Sigmoid colon (tissue), 7 donors: ENCODE measurements around the gene COBLL1. TPM values are rescaled to one million over a fixed set of nuclear protein-coding genes. Genes with fewer than 3 reads are reported as not detected.

Source experiments
- DNase-seq: peaks from one replicate; pipeline ENCODE4 v3.0.0-alpha.2; 2019
- H3K27ac ChIP-seq, 4 donors: fragments of 200-600 bp; sonication (generic); one replicate each; pipeline ENCODE4 v1.5.1; 2016 to 2019; ENCODE audit warnings: mild to moderate bottlenecking in 1 of 4
- H3K27me3 ChIP-seq, 3 donors: fragments of 200-600 bp; sonication (generic); one replicate each; pipeline ENCODE4 v1.5.1; 2019; ENCODE audit warnings: mild to moderate bottlenecking in 1 of 3
- H3K36me3 ChIP-seq, 4 donors: fragments of 200-600 bp; sonication (generic); one replicate each; pipeline ENCODE4 v1.5.1; 2016 to 2019
- H3K4me1 ChIP-seq, 4 donors: fragments of 200-600 bp; sonication (generic); one replicate each; pipeline ENCODE4 v1.5.1; 2017 to 2019
- H3K4me3 ChIP-seq, 4 donors: fragments of 200-600 bp; sonication (generic); one replicate each; pipeline ENCODE4 v1.5.1; 2017 to 2019; ENCODE audit warnings: mild to moderate bottlenecking in 2 of 4, moderate library complexity in 1 of 4
- H3K9me3 ChIP-seq, 4 donors: fragments of 200-600 bp in 3 of 4; sonication (generic) in 3 of 4; one replicate each; pipeline versions ENCODE4 v1.5.1 to v1.6.1; 2013 to 2019
- EP300 ChIP-seq, 4 donors: sonication (generic); formaldehyde crosslinking; IDR thresholded peaks; one replicate each; pipeline ENCODE4 v1.6.1; 2017; ENCODE audit warnings: antibody characterized with exemption in 4 of 4
- POLR2A ChIP-seq, 2 donors: fragments of 450-650 bp; IDR thresholded peaks; one replicate each; pipeline ENCODE4 v1.6.1; 2016; ENCODE audit warnings: antibody characterized with exemption in 2 of 2, mild to moderate bottlenecking in 2 of 2, moderate library complexity in 2 of 2
- POLR2AphosphoS5 ChIP-seq, 4 donors: sonication (generic); formaldehyde crosslinking; IDR thresholded peaks; one replicate each; pipeline ENCODE4 v1.6.1; 2017; ENCODE audit warnings: antibody characterized with exemption in 4 of 4
- WGBS, 2 donors: extraction: QIAGEN DNeasy Blood & Tissue Kit; methylation state at CpG; one replicate each; pipeline ENCODE4 v1.1.7; 2013; 5-methylcytosine and 5-hydroxymethylcytosine counted together
- intact Hi-C: fragments of 100-400 bp; cut with DNase I; formaldehyde crosslinking; loops from one replicate; pipeline ENCODE4 v1.15.1; 2023
- polyA plus RNA-seq, 3 donors: library from polyadenylated mRNA; stranded (reverse); fragments of 200-250 nt; gene quantifications; one replicate each; pipeline ENCODE4 v1.2.3, GENCODE V29; 2013
- total RNA-seq, 4 donors: library from RNA; depleted of rRNA; stranded (reverse); fragments of >200 nt; gene quantifications; one replicate each; pipeline ENCODE4 v1.1.0, GENCODE V29; 2016
- TF ChIP-seq, protein P1 (sequence below), 4 experiments: fragments of 450-650 bp in 3 of 4; fragments of 200-600 bp in 1 of 4; IDR thresholded peaks; one replicate each; pipeline ENCODE4 v1.5.1; 2016 to 2019; ENCODE audit warnings: antibody characterized with exemption in 4 of 4, mild to moderate bottlenecking in 3 of 4, moderate library complexity in 2 of 4
- donor health status: healthy with polysubstance abuse.
- donor health status: Bipolar disorder and iron deficiency.
- donor health status: healthy.

COBLL1 gene
- total and polyA plus RNA-seq, 7 donors = 3.9 to 22.4 (median 17.6) TPM

DNA sequence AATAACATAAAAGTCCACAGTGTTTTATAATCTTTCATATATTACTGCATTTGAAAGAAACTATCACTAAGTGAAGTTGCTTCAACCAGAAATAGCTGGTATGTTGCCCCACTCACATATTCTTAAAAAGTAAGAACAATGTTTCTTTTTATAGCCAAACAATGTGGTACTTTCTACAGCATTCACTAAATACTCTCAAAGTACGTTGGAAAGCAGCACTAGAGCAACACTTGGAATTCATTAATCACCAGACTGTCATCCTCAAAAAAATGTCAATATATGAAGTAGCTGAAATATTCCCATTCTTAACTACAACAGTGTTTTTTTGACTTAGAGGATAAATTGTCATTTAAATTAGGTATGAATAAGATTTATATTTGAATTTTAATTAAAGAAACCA, 32.8 kb downstream of the COBLL1 start:
- WGBS, 2 donors = 58 to 64% methylated on average over 1 of the region's 1 CpG
- no peaks in the 10 kb centered on the region for H3K27me3 ChIP-seq
- H3K27ac ChIP-seq = peak overlapping the region in 1 of 4 donors; percentile 1
- intact Hi-C loops = no loop called here
- no peaks in the 10 kb centered on the region for H3K36me3 ChIP-seq
- peaks cover 0 to 42% (median 30%) of the 10 kb centered on the region in 4 donors for H3K4me1 ChIP-seq
- no peak overlapping the region for H3K4me3 ChIP-seq
- no peak for DNase-seq
- no peaks in the 10 kb centered on the region for H3K9me3 ChIP-seq
- TF ChIP-seq POLR2AphosphoS5 (IDR thresholded peaks at IDR 0.05) (no peak), EP300 (IDR thresholded peaks at IDR 0.05) (no peak), POLR2A (IDR thresholded peaks at IDR 0.05) (no peak)
- TF ChIP-seq, protein P1, sequence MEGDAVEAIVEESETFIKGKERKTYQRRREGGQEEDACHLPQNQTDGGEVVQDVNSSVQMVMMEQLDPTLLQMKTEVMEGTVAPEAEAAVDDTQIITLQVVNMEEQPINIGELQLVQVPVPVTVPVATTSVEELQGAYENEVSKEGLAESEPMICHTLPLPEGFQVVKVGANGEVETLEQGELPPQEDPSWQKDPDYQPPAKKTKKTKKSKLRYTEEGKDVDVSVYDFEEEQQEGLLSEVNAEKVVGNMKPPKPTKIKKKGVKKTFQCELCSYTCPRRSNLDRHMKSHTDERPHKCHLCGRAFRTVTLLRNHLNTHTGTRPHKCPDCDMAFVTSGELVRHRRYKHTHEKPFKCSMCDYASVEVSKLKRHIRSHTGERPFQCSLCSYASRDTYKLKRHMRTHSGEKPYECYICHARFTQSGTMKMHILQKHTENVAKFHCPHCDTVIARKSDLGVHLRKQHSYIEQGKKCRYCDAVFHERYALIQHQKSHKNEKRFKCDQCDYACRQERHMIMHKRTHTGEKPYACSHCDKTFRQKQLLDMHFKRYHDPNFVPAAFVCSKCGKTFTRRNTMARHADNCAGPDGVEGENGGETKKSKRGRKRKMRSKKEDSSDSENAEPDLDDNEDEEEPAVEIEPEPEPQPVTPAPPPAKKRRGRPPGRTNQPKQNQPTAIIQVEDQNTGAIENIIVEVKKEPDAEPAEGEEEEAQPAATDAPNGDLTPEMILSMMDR (IDR thresholded peaks at IDR 0.05) = no peak

DNA sequence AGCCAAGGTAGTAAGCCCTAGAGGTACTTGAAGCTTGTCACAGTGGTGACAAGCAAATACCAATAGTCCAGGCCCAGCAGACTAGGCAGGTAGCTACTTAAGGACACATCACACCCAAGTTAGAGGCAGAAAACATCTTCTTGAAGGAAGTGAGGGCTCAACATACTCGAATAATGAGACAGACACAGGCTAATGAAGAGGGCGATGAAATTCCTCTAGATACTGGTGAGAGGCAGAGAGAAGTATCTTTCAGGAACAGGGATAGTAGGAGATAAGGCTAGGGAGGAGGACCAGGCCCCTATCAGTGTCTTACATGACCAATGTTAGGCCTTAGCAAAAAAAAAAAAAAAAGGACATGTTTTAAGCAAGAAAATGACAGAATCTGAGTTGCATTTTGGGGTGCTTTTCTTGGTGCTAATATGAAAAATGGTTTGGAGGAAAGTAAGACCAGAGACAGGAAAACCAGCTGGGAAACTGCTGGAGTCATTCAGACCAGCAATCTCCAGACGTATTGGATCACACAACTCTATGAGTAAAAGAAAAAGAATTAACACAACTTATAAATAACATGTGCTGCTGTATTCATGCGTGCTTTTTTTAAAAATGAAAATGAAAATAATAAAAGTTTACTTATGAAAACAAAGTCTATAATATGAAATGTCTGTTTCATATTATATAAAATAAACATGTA, 37.7 kb downstream of the COBLL1 start:
- Histone ChIP-seq H3K36me3 (no peaks in the 10 kb centered on the region), H3K9me3 (no peaks in the 10 kb centered on the region), H3K27me3 (no peaks in the 10 kb centered on the region), H3K27ac (peak overlapping the region in 2 of 4 donors; percentile 52 to 59), H3K4me1 (peaks cover 0 to 22% (median 8%) of the 10 kb centered on the region in 4 donors), H3K4me3 (no peak overlapping the region)
- TF ChIP-seq EP300 (IDR thresholded peaks at IDR 0.05) = no peak
- no peak for TF ChIP-seq POLR2A (IDR thresholded peaks at IDR 0.05)
- TF ChIP-seq, protein P1 (IDR thresholded peaks at IDR 0.05) = no peak
- intact Hi-C loops = no loop called here
- 77 to 90% methylated on average over 4 of the region's 4 CpGs for WGBS, 2 donors
- DNase-seq = no peak

DNA sequence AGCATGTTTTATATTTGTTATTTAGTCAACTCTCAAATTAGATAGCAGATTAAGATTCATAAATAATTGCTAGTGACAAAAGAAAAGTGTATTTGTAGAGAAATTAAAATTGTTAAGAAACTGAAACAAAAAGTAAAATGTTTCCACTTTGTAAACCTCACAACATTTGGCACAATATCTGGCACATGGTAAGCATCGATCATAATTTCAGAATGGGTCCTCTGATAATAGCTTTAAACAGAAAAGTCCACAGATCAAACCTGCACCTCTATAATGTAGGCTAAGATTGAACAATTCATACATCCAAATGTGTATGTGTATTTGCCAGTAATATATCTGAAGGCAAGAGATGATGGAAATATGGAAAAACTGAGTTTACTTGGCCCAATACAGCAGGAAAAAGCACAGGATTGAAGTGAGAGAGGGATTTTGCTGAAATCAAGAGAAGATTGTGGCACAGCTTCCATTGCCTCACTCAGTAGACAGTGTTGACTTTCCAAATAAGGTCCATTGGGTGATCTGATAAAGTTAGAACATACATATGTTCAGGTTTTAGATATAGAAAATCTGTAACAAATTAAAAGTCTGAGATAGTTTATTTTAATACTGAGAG, 39.4 kb downstream of the COBLL1 start:
- H3K36me3 ChIP-seq = no peaks in the 10 kb centered on the region
- no peak overlapping the region for H3K4me3 ChIP-seq
- H3K27me3 ChIP-seq = no peaks in the 10 kb centered on the region
- H3K4me1 ChIP-seq = peaks cover 0 to 15% (median 2%) of the 10 kb centered on the region in 4 donors
- TF ChIP-seq EP300 (IDR thresholded peaks at IDR 0.05) (no peak), POLR2AphosphoS5 (IDR thresholded peaks at IDR 0.05) (no peak), POLR2A (IDR thresholded peaks at IDR 0.05) (no peak)
- TF ChIP-seq, protein P1 (IDR thresholded peaks at IDR 0.05) = no peak
- DNase-seq = no peak
- WGBS, 2 donors = 64 to 84% methylated on average over 1 of the region's 1 CpG
- intact Hi-C loops = no loop called here
- H3K27ac ChIP-seq = peak overlapping the region in 2 of 4 donors; percentile 16 to 21
- H3K9me3 ChIP-seq = no peaks in the 10 kb centered on the region

DNA sequence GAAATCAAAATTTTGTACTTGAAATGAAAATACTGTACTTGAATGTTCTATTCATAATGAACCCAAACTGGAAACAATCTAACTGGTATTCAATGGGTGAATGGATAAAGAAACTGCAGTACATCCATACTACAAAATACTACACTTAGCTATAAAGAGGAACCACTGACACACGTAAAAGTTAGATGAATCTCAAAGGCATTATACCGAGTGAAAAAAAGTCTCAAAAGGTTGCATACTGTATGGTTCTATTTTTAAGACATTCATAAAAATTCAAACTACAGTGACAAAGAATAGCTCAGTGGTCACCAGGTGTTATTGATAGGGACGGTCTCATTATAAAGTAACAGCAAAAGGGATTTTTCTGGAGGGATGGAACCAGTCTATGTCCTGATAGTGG, 41.1 kb downstream of the COBLL1 start:
- 84 to 97% methylated on average over 3 of the region's 3 CpGs for WGBS, 2 donors
- intact Hi-C loops = no loop called here
- TF ChIP-seq EP300 (IDR thresholded peaks at IDR 0.05) (no peak), POLR2AphosphoS5 (IDR thresholded peaks at IDR 0.05) (no peak), POLR2A (IDR thresholded peaks at IDR 0.05) (no peak)
- TF ChIP-seq, protein P1 (IDR thresholded peaks at IDR 0.05) = no peak
- H3K36me3 ChIP-seq = no peaks in the 10 kb centered on the region
- H3K4me3 ChIP-seq = no peak overlapping the region
- no peaks in the 10 kb centered on the region for H3K27me3 ChIP-seq
- H3K4me1 ChIP-seq = peaks cover 0 to 15% (median 2%) of the 10 kb centered on the region in 4 donors
- H3K27ac ChIP-seq = no peak overlapping the region
- no peak for DNase-seq
- no peaks in the 10 kb centered on the region for H3K9me3 ChIP-seq
